ENCODE measurements around the gene CCNB2.
"Not testable (repeated sequence)": the region's sequence is repeated elsewhere in the genome, so short reads cannot be mapped to it uniquely, and the experiment has no call there.

CCNB2 gene

DNA sequence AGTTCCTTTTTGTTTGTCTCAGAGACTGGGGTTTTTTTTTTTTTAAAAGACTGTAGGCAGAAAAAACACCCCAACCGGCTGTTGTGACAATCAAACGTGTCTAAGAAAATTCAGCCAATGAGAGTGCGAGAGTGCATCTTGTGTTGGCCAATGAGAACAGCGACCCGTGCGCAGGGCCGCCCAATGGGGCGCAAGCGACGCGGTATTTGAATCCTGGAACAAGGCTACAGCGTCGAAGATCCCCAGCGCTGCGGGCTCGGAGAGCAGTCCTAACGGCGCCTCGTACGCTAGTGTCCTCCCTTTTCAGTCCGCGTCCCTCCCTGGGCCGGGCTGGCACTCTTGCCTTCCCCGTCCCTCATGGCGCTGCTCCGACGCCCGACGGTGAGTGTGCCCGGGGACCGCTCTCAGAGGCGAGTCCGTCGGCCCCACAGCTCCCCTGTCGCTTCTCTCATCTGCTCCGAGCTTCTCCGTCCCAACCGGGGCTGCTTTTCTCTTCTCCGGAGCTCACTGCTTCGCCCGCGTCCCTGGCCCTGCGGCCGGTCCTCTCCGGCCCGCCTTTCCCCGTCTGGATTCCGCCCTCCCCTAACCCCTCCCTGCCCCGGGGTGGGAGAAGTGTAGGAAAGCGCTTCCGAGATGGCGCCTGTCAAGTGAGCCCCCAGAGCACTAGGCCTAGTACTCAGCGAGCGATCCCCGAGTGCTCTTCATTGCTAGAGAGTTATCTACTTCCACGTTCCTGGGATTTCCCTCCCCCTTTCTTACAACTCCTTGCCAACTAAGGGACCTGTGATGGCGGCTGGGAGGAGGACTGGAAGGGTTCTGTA is at the start of gene CCNB2:
CCNB2 (plus strand) TSS at position 235 of the 821 bp plus-strand sequence; CDS start at position 358, 123 bp downstream.
- peak; percentile 84 to 98 (median 93) for DNase-seq

DNA sequence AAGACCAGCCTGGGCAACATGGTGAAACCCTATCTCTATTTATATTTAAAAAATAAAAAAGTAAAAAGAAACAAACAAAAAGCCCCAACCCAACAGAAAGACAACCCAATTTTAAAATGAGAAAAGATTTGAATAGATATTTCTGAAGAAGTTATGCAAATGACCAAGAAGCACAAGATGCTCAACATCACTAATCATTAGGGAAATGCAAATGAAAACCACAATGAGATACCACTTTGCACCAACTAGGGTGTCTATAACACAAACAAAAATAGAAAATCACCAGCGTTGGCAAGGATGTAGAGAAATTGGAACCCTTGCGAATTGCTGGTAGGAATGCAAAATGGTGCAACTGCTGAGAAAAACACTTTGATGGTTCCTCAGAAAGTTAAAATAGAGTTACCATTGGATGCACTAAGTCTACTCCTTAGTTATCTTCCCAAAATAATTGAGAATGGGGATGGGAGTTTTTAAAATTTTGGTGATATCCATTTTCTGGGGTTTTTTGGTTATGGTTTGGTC is 45.8 kb upstream of the CCNB2 start:
- DNase-seq: no peak

- no peak for DNase-seq
These were observed 44.6 kb upstream of the CCNB2 start for GRCh38 chr15:59060348-59060747.

DNA sequence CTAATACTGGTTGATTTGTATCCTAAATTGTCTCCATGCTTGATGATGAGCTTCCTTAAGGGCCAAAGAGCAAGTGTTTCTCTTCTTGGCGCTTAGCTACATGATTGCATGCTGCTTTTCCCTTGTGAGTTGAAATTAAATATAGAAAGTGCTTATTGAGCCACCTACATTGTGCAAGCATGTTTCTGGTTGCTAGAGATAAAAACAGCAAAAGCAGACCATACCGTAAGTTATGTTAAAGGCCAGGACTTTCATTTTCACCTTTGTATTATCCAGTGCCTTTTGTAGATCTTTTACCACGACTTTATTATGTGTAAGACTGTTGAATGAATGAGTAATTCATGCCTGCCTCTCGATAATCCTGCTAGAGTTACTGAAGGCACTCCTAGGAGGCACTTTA is 41.9 kb upstream of the CCNB2 start:
- no peak for DNase-seq

DNA sequence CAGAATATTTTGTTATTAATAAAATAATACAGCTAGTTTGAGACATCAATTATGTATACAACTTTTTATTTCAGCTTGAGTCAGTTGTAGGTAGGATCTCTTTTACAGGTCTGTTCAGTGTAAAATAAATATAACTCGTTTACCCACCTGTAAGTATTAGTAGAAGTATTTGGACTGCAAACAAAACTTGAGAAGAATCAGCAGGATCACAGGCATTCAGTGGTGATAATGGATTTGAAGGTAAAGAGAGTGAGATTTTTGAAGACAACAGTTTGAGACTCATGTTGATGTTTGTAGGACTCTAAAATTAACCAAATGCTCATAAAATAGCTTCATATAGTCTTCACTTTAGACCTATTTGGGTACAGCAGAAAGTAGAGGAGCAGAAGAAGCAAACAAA is 35.5 kb upstream of the CCNB2 start:
- no peak for DNase-seq

DNA sequence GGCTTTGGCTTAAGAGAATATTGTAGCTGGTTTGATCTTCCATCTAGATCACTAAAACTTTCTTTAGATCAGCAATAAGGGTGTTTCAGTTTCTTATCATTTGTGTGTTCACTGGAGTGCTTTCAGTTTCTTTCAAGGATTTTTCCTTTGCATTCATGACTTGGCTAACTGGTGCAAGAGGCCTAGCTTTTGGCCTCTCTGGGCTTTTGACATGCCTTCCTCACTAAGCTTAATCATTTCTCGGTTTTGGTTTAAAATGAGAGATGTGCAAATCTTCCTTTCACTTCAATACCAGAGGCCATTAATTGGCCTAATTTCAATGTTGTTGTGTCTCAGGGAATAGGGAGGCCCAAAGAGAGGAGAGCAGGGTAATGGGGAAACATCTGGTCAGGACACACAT is 30.3 kb upstream of the CCNB2 start:
- no peak for DNase-seq

GRCh38 chr15:59087731-59088130 is 17.2 kb upstream of the CCNB2 start:
- no peak for DNase-seq

DNA sequence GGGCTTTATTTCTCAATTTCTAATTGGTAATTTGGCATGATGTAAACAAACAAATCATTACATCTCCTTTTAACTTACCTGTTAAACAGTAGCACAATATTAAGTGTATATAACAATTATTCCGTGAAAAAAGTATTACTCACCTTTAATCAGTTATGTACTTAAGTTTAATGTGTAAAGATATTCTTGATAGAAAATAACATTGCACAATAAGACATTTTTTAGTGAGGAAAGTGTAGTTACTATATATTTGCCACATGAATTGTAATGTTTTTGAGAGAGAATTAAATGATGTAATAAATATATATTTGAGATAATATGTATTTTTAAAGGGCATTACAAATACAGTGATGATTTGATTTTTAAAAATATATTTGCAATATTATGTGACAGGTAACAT is 10.9 kb upstream of the CCNB2 start:
- DNase-seq: no peak

- DNase-seq: no peak
These were observed 8.5 kb upstream of the CCNB2 start for GRCh38 chr15:59096429-59096828.

GRCh38 chr15:59099162-59099685 is 5.7 kb upstream of the CCNB2 start:
- no peak for DNase-seq

GRCh38 chr15:59104602-59104911 is 389 bp upstream of the CCNB2 start:
- no peak for DNase-seq

- peak in 1 of 3 experiments; percentile 40 for DNase-seq
These were observed 908 bp downstream of the CCNB2 start for GRCh38 chr15:59105854-59106253.

DNA sequence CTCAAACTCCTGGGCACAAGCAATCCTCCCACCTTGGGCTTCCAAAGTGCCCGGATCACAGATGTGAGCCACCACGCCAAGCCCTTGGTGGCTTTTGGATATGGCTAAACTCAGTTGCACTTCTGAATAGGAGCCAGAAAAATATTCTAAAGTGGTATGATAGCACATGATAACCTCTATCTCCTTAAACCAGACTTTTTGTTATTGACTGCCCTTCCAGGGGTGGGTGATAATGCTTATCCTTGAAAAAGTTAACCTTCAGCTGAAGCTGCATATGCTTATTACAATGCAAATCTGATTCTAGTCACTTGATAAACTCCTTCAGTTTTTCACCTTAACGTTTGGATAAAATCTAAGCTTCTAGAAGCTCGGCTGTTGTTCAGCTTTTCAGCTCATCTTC is 6.3 kb downstream of the CCNB2 start:
- DNase-seq: no peak

DNA sequence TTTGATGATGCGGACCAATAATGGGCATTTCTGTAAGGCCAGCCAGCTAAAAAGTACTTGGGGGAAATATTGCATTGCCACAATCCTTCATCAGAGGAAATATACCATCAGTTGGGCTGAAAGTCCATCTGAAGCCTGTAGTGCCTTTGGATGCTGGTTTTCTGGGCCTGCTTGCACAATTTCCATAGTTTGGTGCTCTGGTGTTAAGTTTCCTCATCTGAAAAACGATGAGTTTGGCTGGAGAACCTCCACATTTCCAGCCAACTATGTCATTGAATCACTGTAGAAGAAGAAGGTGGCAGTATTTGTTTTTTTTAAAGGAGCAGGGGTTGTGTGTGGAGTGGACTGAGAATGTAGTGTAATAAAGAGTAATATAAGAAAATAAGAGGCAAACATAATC is 10.1 kb downstream of the CCNB2 start:
- no peak for DNase-seq

GRCh38 chr15:59116141-59116540 is 11.2 kb downstream of the CCNB2 start:
- no peak for DNase-seq

GRCh38 chr15:59116771-59117170 is 11.8 kb downstream of the CCNB2 start:
- no peak for DNase-seq

GRCh38 chr15:59119625-59120024 is 14.7 kb downstream of the CCNB2 start:
- DNase-seq: no peak

DNA sequence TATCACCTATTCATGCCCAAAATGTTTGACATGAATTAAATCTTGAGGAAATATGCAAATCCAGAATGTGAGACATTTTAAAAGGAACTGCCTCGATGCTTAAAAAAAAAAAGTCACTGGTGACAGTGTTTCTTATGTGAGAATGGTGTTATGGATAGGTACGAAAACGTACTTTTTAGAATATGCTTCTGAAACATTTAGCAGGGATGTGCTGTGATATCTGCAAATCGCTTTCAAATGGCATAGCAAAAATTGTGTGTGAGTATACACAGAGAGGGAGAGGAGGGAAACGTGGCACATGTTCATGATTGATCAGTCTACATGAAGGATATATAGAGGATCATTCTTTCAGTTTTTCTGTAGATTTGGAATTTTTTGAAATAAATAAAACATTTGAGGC is 16.0 kb downstream of the CCNB2 start:
- no peak for DNase-seq

- DNase-seq: peak in 2 of 3 experiments; percentile 12 to 66
These were observed 19.3 kb downstream of the CCNB2 start for GRCh38 chr15:59124261-59124660.

GRCh38 chr15:59125683-59126082 is 20.7 kb downstream of the CCNB2 start:
- DNase-seq: not testable (repeated sequence)

DNA sequence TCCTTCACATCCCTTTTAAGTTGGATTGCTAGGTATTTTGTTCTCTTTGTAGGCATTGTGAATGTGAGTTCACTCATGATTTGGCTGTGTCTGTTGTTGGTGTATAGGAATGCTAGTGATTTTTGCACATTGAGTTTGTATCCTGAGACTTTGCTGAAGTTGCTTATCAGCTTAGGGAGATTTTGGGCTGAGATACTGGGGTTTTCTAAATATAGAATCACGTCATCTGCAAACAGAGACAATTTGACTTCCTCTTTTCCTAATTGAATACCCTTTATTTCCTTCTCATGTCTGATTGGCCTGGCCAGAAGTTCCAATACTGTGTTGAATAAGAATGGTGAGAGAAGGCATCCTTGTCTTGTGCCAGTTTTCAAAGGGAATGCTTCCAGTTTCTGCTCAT is 22.3 kb downstream of the CCNB2 start:
- not testable (repeated sequence) for DNase-seq

GRCh38 chr15:59131456-59131855 is 26.5 kb downstream of the CCNB2 start:
- DNase-seq: no peak

DNA sequence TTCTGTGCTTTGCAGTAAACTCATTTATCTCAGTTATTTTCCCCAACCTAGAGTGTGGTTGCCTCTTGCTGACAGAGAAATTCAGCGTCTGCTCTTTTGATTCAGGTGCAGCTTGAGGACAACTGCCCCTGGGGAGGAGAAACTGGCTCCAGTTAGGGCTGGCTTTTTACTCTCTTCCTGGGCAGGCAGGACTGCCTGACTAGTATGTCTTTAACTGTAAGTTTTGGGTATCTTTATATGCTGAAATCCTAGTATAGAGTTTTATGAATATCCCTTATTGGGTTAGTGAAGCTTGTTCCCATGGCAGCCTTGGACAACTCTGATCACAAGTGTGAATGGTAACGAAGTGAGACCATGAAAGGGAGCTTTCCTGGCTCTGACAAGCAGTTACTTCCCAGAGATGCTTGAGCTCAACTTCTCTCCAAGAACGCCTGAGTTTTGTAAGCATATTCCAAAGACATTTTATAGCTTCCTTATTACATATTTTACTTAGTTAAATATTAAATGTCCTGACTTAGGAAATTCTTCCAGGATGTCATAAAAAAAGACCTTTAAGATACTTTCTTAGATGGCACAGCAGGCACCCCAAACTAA is 27.1 kb downstream of the CCNB2 start:
- DNase-seq: no peak

- DNase-seq: no peak
These were observed 29.0 kb downstream of the CCNB2 start for GRCh38 chr15:59133929-59134427.
